ENCODE results near the gene TXNDC16. TPM values are rescaled to one million over a fixed set of nuclear protein-coding genes. Genes with fewer than 3 reads are reported as not detected.

TXNDC16 gene
- total RNA-seq, 1 experiment from 2014 or later, result 13.2 TPM

DNA sequence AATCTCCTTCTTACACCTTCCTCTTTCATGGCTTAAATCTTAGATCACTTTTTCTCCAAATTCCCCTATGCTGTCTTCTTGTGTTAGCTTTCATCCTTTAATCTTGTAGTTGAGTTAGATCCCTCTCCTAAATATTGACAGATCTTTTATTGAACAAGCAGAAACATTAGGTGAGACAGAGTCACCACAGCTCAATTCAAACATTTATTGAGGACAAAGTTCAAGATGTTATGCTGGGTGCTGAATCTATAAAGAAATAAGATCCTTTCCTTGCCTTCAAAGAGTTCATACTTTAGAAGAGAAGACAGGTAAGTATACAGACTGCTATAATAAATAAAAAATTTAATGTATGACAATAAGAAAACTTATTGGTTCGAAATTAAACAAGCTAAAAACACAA lies 109.7 kb downstream of the TXNDC16 start:
- H3K23ac ChIP-seq (ENCODE audit: insufficient read length, low read depth, low read length), result no peak overlapping the region
- H3K79me1 ChIP-seq (ENCODE audit: insufficient read depth, low read depth, low read length, poor library complexity, severe bottlenecking), result no peaks in the 10 kb centered on the region
- H3K4me2 ChIP-seq (ENCODE audit: insufficient read depth, insufficient read length, low read length), result no peak overlapping the region
- no peak overlapping the region for H3T11ph ChIP-seq (ENCODE audit: low read length)
- no peaks in the 10 kb centered on the region for H3K9me3 Mint-ChIP-seq
- no peaks in the 10 kb centered on the region for H3K27me3 ChIP-seq (ENCODE audit: insufficient read depth, low read length)
- no peaks in the 10 kb centered on the region for H3K27me3 Mint-ChIP-seq (ENCODE audit: low read depth)
- H3K4ac ChIP-seq (ENCODE audit: low read depth, low read length), result no peak overlapping the region
- H3K9ac ChIP-seq (ENCODE audit: extremely low read depth, insufficient read length, low read length), result no peak overlapping the region
- H3K4me3 Mint-ChIP-seq, result no peak overlapping the region
- TF ChIP-seq, protein P1, sequence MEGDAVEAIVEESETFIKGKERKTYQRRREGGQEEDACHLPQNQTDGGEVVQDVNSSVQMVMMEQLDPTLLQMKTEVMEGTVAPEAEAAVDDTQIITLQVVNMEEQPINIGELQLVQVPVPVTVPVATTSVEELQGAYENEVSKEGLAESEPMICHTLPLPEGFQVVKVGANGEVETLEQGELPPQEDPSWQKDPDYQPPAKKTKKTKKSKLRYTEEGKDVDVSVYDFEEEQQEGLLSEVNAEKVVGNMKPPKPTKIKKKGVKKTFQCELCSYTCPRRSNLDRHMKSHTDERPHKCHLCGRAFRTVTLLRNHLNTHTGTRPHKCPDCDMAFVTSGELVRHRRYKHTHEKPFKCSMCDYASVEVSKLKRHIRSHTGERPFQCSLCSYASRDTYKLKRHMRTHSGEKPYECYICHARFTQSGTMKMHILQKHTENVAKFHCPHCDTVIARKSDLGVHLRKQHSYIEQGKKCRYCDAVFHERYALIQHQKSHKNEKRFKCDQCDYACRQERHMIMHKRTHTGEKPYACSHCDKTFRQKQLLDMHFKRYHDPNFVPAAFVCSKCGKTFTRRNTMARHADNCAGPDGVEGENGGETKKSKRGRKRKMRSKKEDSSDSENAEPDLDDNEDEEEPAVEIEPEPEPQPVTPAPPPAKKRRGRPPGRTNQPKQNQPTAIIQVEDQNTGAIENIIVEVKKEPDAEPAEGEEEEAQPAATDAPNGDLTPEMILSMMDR (conservative IDR thresholded peaks at IDR 0.05), result no peak
- no peaks in the 10 kb centered on the region for H3K36me3 Mint-ChIP-seq (ENCODE audit: insufficient read depth in 1 of 3, low read depth in 3 of 3)
- no peak overlapping the region for H3K14ac ChIP-seq (ENCODE audit: insufficient read depth, low read length)
- no peak overlapping the region for H2BK15ac ChIP-seq (ENCODE audit: low read depth, low read length)
- no peak overlapping the region for H3K56ac ChIP-seq (ENCODE audit: insufficient read length, low read depth, low read length)
- no peak overlapping the region for H4K5ac ChIP-seq (ENCODE audit: insufficient read length, low read depth, low read length)
- H3K18ac ChIP-seq (ENCODE audit: insufficient read length, low read depth, low read length), result no peak overlapping the region
- WGBS (ENCODE audit: extremely low coverage, insufficient read length, low lambda C conversion rate), result no CpG with 5 or more reads among the region's 1 CpG
- no peak overlapping the region for H2BK120ac ChIP-seq (ENCODE audit: low read depth, low read length, poor library complexity, severe bottlenecking)
- H2BK12ac ChIP-seq (ENCODE audit: insufficient read length, low read depth, low read length), result no peak overlapping the region
- no peak overlapping the region for H3K27ac ChIP-seq (ENCODE audit: insufficient read length, low read depth, low read length)
- no peaks in the 10 kb centered on the region for H3K4me1 ChIP-seq (ENCODE audit: insufficient read depth, low read length)
- no peaks in the 10 kb centered on the region for H3K9me3 ChIP-seq (ENCODE audit: control insufficient read depth, low read depth, low read length)
- no peaks in the 10 kb centered on the region for H3K23me2 ChIP-seq (ENCODE audit: insufficient read length, low read depth, low read length, poor library complexity, severe bottlenecking)
- no peak overlapping the region for H2BK5ac ChIP-seq (ENCODE audit: insufficient read length, low read length)
- no peak overlapping the region for H2BK20ac ChIP-seq (ENCODE audit: low read depth, low read length, poor library complexity, severe bottlenecking)
- no peaks in the 10 kb centered on the region for H4K20me1 ChIP-seq (ENCODE audit: control insufficient read depth, insufficient read depth, insufficient read length)
- H4K91ac ChIP-seq (ENCODE audit: insufficient read length, low read depth, low read length), result no peak overlapping the region
- H4K8ac ChIP-seq (replicated peaks; ENCODE audit: insufficient read length, low read depth, low read length), result no peak overlapping the region
- no peaks in the 10 kb centered on the region for H3K4me1 Mint-ChIP-seq
- H3K79me2 ChIP-seq (ENCODE audit: insufficient read depth, low read length), result no peaks in the 10 kb centered on the region
- no peak for DNase-seq
- no peak overlapping the region for H2AFZ ChIP-seq (ENCODE audit: low read length)
- H3K27ac Mint-ChIP-seq, result no peak overlapping the region
- H2AK5ac ChIP-seq (ENCODE audit: insufficient read length, low read length), result no peak overlapping the region

Data from H9 (cell line).